ENCODE results near the gene ATP9B.

DNA sequence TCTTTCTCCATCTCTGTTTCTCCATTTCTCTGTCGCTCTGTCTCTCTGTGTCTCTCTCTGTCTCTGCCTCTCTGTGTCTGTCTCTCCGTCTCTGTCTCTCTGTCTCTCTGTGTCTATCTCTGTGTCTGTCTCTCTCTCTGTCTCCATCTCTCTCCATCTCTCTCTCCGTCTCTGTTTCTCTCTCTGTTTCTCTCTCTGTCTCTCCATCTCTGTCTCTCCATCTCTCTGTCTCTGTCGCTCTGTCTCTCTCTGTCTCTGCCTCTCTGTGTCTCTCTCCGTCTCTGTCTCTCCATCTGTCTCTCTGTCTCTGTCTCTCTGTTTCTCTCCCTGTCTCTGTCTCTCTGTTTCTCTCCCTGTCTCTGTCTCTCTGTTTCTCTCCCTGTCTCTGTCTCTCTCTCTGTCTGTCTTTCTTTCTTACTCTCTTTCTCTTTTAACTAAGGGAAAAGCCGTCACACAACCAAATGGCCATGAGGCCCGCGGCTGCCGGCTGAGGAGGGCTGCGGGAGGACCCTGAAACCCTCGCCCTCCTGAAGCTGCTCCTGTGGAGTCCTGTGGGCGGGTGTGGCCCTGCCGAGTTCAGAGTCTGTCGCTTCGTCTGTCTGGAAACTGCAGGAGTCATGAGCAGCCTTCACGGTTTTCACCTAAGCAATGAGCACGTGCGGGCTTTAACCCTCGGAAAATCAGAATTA, 355.8 kb downstream of the ATP9B start:
- TF ChIP-seq, protein P1, sequence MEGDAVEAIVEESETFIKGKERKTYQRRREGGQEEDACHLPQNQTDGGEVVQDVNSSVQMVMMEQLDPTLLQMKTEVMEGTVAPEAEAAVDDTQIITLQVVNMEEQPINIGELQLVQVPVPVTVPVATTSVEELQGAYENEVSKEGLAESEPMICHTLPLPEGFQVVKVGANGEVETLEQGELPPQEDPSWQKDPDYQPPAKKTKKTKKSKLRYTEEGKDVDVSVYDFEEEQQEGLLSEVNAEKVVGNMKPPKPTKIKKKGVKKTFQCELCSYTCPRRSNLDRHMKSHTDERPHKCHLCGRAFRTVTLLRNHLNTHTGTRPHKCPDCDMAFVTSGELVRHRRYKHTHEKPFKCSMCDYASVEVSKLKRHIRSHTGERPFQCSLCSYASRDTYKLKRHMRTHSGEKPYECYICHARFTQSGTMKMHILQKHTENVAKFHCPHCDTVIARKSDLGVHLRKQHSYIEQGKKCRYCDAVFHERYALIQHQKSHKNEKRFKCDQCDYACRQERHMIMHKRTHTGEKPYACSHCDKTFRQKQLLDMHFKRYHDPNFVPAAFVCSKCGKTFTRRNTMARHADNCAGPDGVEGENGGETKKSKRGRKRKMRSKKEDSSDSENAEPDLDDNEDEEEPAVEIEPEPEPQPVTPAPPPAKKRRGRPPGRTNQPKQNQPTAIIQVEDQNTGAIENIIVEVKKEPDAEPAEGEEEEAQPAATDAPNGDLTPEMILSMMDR (IDR thresholded peaks at IDR 0.05): no peak
- TF ChIP-seq EZH2 (IDR thresholded peaks at IDR 0.05): no peak
